Smooth muscle cell (in vitro differentiated cells): Measurements from ENCODE around the gene PLXNC1. TPM values are rescaled to one million over a fixed set of nuclear protein-coding genes. Genes with fewer than 3 reads are reported as not detected.
A peak's percentile ranks its signal among the peaks of the same experiment; 100 is the strongest.

ENCODE experiments used
- DNase-seq: peaks from one replicate; lab custom pipeline; 2025; ENCODE audit not compliant: unreplicated experiment; lab: John Stamatoyannopoulos, UW
- H2AFZ ChIP-seq: fragments of 200-600 bp; sonication (generic); 2 replicates; pipeline ENCODE4 v1.6.0; 2016; ENCODE audit warnings: antibody characterized with exemption, low read depth, mild to moderate bottlenecking
- H3F3A ChIP-seq: fragments of 200-600 bp; sonication (generic); 2 replicates; pipeline ENCODE4 v1.6.0; 2017; ENCODE audit warnings: antibody characterized with exemption, low read depth
- H3K27ac ChIP-seq: fragments of 200-600 bp; sonication (generic); 2 replicates; pipeline ENCODE4 v1.5.1; 2016; ENCODE audit warnings: low read depth, mild to moderate bottlenecking
- H3K27me3 ChIP-seq: fragments of 200-600 bp; sonication (generic); 2 replicates; pipeline ENCODE4 v1.6.1; 2016; ENCODE audit warnings: low read depth, mild to moderate bottlenecking
- H3K36me3 ChIP-seq: fragments of 200-600 bp; sonication (generic); 2 replicates; pipeline ENCODE4 v1.5.1; 2016; ENCODE audit warnings: low read depth
- H3K4me1 ChIP-seq: fragments of 200-600 bp; sonication (generic); 2 replicates; pipeline ENCODE4 v1.5.1; 2016; ENCODE audit warnings: low read depth
- H3K4me2 ChIP-seq: fragments of 200-600 bp; sonication (generic); 2 replicates; pipeline ENCODE4 v1.6.0; 2016; ENCODE audit warnings: mild to moderate bottlenecking
- H3K4me3 ChIP-seq: fragments of 200-600 bp; sonication (generic); 2 replicates; pipeline ENCODE4 v1.5.1; 2016; ENCODE audit warnings: mild to moderate bottlenecking
- H3K79me2 ChIP-seq: fragments of 200-600 bp; sonication (generic); 2 replicates; pipeline ENCODE4 v1.6.0; 2016; ENCODE audit warnings: low read depth, mild to moderate bottlenecking
- H3K9ac ChIP-seq: fragments of 200-600 bp; sonication (generic); 2 replicates; pipeline ENCODE4 v1.6.0; 2016; ENCODE audit warnings: low read depth
- H3K9me3 ChIP-seq: fragments of 200-600 bp; sonication (generic); replicated peaks from 2 replicates; pipeline ENCODE4 v1.5.1; 2016; ENCODE audit warnings: low read depth
- H4K20me1 ChIP-seq: fragments of 200-600 bp; sonication (generic); 2 replicates; pipeline ENCODE4 v1.6.0; 2016; ENCODE audit warnings: low read depth
- CTCF ChIP-seq: fragments of 200-600 bp; sonication (generic); IDR thresholded peaks from 2 replicates; pipeline ENCODE4 v1.5.1; 2017; ENCODE audit warnings: borderline replicate concordance, mild to moderate bottlenecking, antibody characterized with exemption; ENCODE audit not compliant: insufficient read depth, poor library complexity, severe bottlenecking
- WGBS: methylation state at CpG from one replicate; pipeline ENCODE4 v1.1.7; 2016; ENCODE audit warnings: low lambda C conversion rate; 5-methylcytosine and 5-hydroxymethylcytosine counted together
- polyA plus RNA-seq: library from polyadenylated mRNA; unstranded; fragments of >200 nt; fragmentation: Nextera tagmentation; extraction: Ambion mirVana; gene quantifications from 2 replicates; pipeline ENCODE4 v1.2.1, GENCODE V29; 2016
- total RNA-seq: library from RNA; depleted of rRNA; stranded (reverse); fragments of >200 nt; gene quantifications from 2 replicates; pipeline ENCODE4 v1.2.3, GENCODE V29; 2014

Gene PLXNC1
- total and polyA plus RNA-seq, 2 experiments from 2014 or later, result 0.49 to 0.66 TPM

- Histone ChIP-seq H3F3A (no peaks in the 10 kb centered on the region), H3K27ac (no peak overlapping the region), H3K27me3 (peaks cover 51% of the 10 kb centered on the region), H2AFZ (no peak overlapping the region), H3K9me3 (no peaks in the 10 kb centered on the region), H3K4me2 (no peak overlapping the region), H3K4me1 (no peaks in the 10 kb centered on the region), H3K9ac (no peak overlapping the region), H3K36me3 (no peaks in the 10 kb centered on the region), H4K20me1 (no peaks in the 10 kb centered on the region), H3K79me2 (no peaks in the 10 kb centered on the region), H3K4me3 (no peak overlapping the region)
- 81% methylated on average over 13 of the region's 13 CpGs for WGBS
- no peak for DNase-seq
- peak; percentile 23 for TF ChIP-seq CTCF
Observed at GRCh38 chr12:94140556-94140955, 7.8 kb upstream of the PLXNC1 start.

- Histone ChIP-seq H3K4me2 (no peak overlapping the region), H3K9ac (no peak overlapping the region), H3K79me2 (no peaks in the 10 kb centered on the region), H3K27ac (no peak overlapping the region), H3K4me1 (no peaks in the 10 kb centered on the region), H3F3A (no peaks in the 10 kb centered on the region), H3K4me3 (no peak overlapping the region), H3K27me3 (peaks cover 51% of the 10 kb centered on the region), H3K9me3 (no peaks in the 10 kb centered on the region), H4K20me1 (no peaks in the 10 kb centered on the region), H3K36me3 (no peaks in the 10 kb centered on the region), H2AFZ (no peak overlapping the region)
- 91% methylated on average over 14 of the region's 15 CpGs for WGBS
- no peak for TF ChIP-seq CTCF
- no peak for DNase-seq
Observed at GRCh38 chr12:94141004-94141764, 7.2 kb upstream of the PLXNC1 start.

- H3K27me3 ChIP-seq, result peaks cover 58% of the 10 kb centered on the region
- WGBS, result 90% methylated on average over 3 of the region's 3 CpGs
- no peak for TF ChIP-seq CTCF
Observed at GRCh38 chr12:94141892-94142291, 6.5 kb upstream of the PLXNC1 start.

GRCh38 chr12:94143438-94143837 is 4.9 kb upstream of the PLXNC1 start:
- TF ChIP-seq CTCF, result no peak
- Histone ChIP-seq H4K20me1 (no peaks in the 10 kb centered on the region), H3K4me3 (no peak overlapping the region), H3K27ac (no peak overlapping the region), H3K79me2 (no peaks in the 10 kb centered on the region), H3F3A (no peaks in the 10 kb centered on the region), H2AFZ (no peak overlapping the region), H3K27me3 (peaks cover 63% of the 10 kb centered on the region), H3K4me1 (no peaks in the 10 kb centered on the region), H3K9me3 (no peaks in the 10 kb centered on the region), H3K9ac (no peak overlapping the region), H3K36me3 (no peaks in the 10 kb centered on the region), H3K4me2 (no peak overlapping the region)
- DNase-seq, result no peak
- 84% methylated on average over 7 of the region's 7 CpGs for WGBS

More at GRCh38 chr12:94141892-94142291, 6.5 kb upstream of the PLXNC1 start:
- DNase-seq, result no peak
- Histone ChIP-seq H3K36me3 (no peaks in the 10 kb centered on the region), H4K20me1 (no peaks in the 10 kb centered on the region), H3K4me1 (no peaks in the 10 kb centered on the region), H3K4me2 (no peak overlapping the region), H3F3A (no peaks in the 10 kb centered on the region), H3K4me3 (no peak overlapping the region), H3K9ac (no peak overlapping the region), H3K27ac (no peak overlapping the region), H3K9me3 (no peaks in the 10 kb centered on the region), H2AFZ (no peak overlapping the region), H3K79me2 (no peaks in the 10 kb centered on the region)
